Endothelial cell of umbilical vein (primary cell): ENCODE results near the gene SLC29A3.

Experiments used
- CTCF ChIP-seq, 2 donors: IDR thresholded peaks; 1 replicate in 1 of 2; 2 replicates in 1 of 2; pipeline ENCODE4 v1.5.1; 2011; ENCODE audit warnings: low read length in 2 of 2, mild to moderate bottlenecking in 2 of 2, moderate library complexity in 2 of 2, control low read depth in 1 of 2, inconsistent platforms in 1 of 2, low read depth in 1 of 2; ENCODE audit not compliant: insufficient read depth in 1 of 2; ENCODE audit errors: extremely low read depth in 1 of 2
- EZH2 ChIP-seq: IDR thresholded peaks from 2 replicates; pipeline ENCODE4 v1.6.1; 2012; ENCODE audit warnings: borderline replicate concordance, low read depth, mild to moderate bottlenecking, moderate library complexity, low read length, inconsistent platforms; ENCODE audit not compliant: severe bottlenecking
- POLR2A ChIP-seq: IDR thresholded peaks from 2 replicates; pipeline ENCODE4 v1.6.1; 2012; ENCODE audit warnings: low read depth, mild to moderate bottlenecking, control low read depth, low read length

GRCh38 chr10:71395621-71396020 lies 76.6 kb downstream of the SLC29A3 start:
- TF ChIP-seq CTCF (IDR thresholded peaks at IDR 0.05; ENCODE audit: extremely low read depth in 1 of 2, insufficient read depth in 1 of 2, low read depth in 1 of 2, low read length in 2 of 2), result no peak
- TF ChIP-seq EZH2, result no peak
- TF ChIP-seq POLR2A, result no peak
